Stomach (tissue), 9 donors: ENCODE results near the gene HTR3E. TPM values are rescaled to one million over a fixed set of nuclear protein-coding genes. Genes with fewer than 3 reads are reported as not detected.

Source experiments
- DNase-seq, 2 donors: peaks; one replicate each; pipeline versions ENCODE4 v3.0.0 to v3.0.0-alpha.2; 2013 to 2019
- H3K27ac ChIP-seq, 5 donors: fragments of 200-600 bp in 4 of 5; sonication (generic) in 4 of 5; one replicate each; pipeline ENCODE4 v1.5.1; 2013 to 2019; ENCODE audit warnings: mild to moderate bottlenecking in 1 of 5, moderate library complexity in 1 of 5
- H3K27me3 ChIP-seq, 3 donors: fragments of 200-600 bp; sonication (generic); one replicate each; pipeline ENCODE4 v1.5.1; 2017 to 2019; ENCODE audit warnings: mixed run types in 1 of 3
- H3K36me3 ChIP-seq, 4 donors: fragments of 200-600 bp; sonication (generic); 1 replicate in 3 of 4; 2 replicates in 1 of 4; pipeline ENCODE4 v1.5.1; 2016 to 2019
- H3K4me1 ChIP-seq, 4 donors: fragments of 200-600 bp; sonication (generic); one replicate each; pipeline ENCODE4 v1.5.1; 2016 to 2019
- H3K4me3 ChIP-seq, 4 donors: fragments of 200-600 bp; sonication (generic) in 3 of 4; one replicate each; pipeline ENCODE4 v1.5.1; 2016 to 2019; ENCODE audit warnings: mild to moderate bottlenecking in 1 of 4
- H3K9me3 ChIP-seq, 4 donors: fragments of 200-600 bp; sonication (generic); one replicate each; pipeline ENCODE4 v1.5.1; 2016 to 2019
- CTCF ChIP-seq, 7 experiments: fragments of 450-650 bp in 4 of 7; fragments of 200-600 bp in 3 of 7; sonication (generic) in 3 of 7; IDR thresholded peaks; one replicate each; pipeline ENCODE4 v1.5.1; 2016 to 2019; ENCODE audit warnings: antibody characterized with exemption in 7 of 7, control low read depth in 2 of 7, mild to moderate bottlenecking in 1 of 7
- EP300 ChIP-seq: sonication (generic); formaldehyde crosslinking; IDR thresholded peaks from one replicate; pipeline ENCODE4 v1.6.1; 2017; ENCODE audit warnings: antibody characterized with exemption
- POLR2A ChIP-seq, 4 donors: fragments of 450-650 bp; IDR thresholded peaks; one replicate each; pipeline ENCODE4 v1.6.1; 2016; ENCODE audit warnings: antibody characterized with exemption in 4 of 4, control low read depth in 2 of 4, mild to moderate bottlenecking in 1 of 4, moderate library complexity in 1 of 4
- POLR2AphosphoS5 ChIP-seq, 3 donors: sonication (generic); formaldehyde crosslinking; IDR thresholded peaks; one replicate each; pipeline ENCODE4 v1.6.1; 2016; ENCODE audit warnings: antibody characterized with exemption in 3 of 3
- WGBS, 5 donors: extraction: QIAGEN DNeasy Blood & Tissue Kit in 3 of 5; methylation state at CpG; one replicate each; pipeline versions ENCODE4 v1.1.5 to v1.1.7; 2013 to 2018; 5-methylcytosine and 5-hydroxymethylcytosine counted together
- intact Hi-C: fragments of 100-400 bp; cut with DNase I; formaldehyde crosslinking; loops from one replicate; pipeline ENCODE4 v1.15.1; 2023; ENCODE audit warnings: low total_unique reads
- polyA plus RNA-seq, 3 donors: library from polyadenylated mRNA; stranded (reverse); fragments of 200-250 nt; gene quantifications; one replicate each; pipeline ENCODE4 v1.2.3, GENCODE V29; 2013
- total RNA-seq, 5 donors: library from RNA; depleted of rRNA; stranded (reverse); fragments of >200 nt; gene quantifications; one replicate each; pipeline versions ENCODE4 v1.1.0 to v1.2.3, GENCODE V29; 2014 to 2016
- donor health status: healthy with polysubstance abuse.
- donor health status: Bipolar disorder and iron deficiency.
- donor health status: healthy.

The HTR3E gene
- total and polyA plus RNA-seq, 8 donors: not detected

GRCh38 chr3:184143327-184143726 lies 46.5 kb downstream of the HTR3E start:
- DNase-seq: no peak
- intact Hi-C loops: loop anchor here (5.0 kb wide), 1 partner anchor 109 kb away; no protein-coding TSS in a partner anchor
- Histone ChIP-seq H3K27ac (no peak overlapping the region), H3K27me3 (no peaks in the 10 kb centered on the region), H3K4me3 (no peak overlapping the region), H3K4me1 (peaks cover 4 to 20% (median 12%) of the 10 kb centered on the region in 4 donors), H3K36me3 (peaks cover 64 to 90% (median 85%) of the 10 kb centered on the region in 4 donors), H3K9me3 (no peaks in the 10 kb centered on the region)
- TF ChIP-seq POLR2AphosphoS5 (IDR thresholded peaks at IDR 0.05): no peak
- no peak for TF ChIP-seq POLR2A (IDR thresholded peaks at IDR 0.05)
- no peak for TF ChIP-seq EP300
- no peak for TF ChIP-seq CTCF (IDR thresholded peaks at IDR 0.05)
- WGBS, 5 donors: 86 to 93% (median 89%) methylated on average over 3 of the region's 3 CpGs

- no peak for DNase-seq
- Histone ChIP-seq H3K4me3 (no peak overlapping the region), H3K9me3 (no peaks in the 10 kb centered on the region), H3K36me3 (peaks cover 61 to 78% (median 73%) of the 10 kb centered on the region in 4 donors), H3K27ac (peak overlapping the region in 4 of 5 donors; percentile 8 to 62 (median 32)), H3K27me3 (no peaks in the 10 kb centered on the region), H3K4me1 (peaks cover 4 to 20% (median 12%) of the 10 kb centered on the region in 4 donors)
- intact Hi-C loops: loop anchor here (5.0 kb wide), 1 partner anchor 108 kb away; no protein-coding TSS in a partner anchor
- 48 to 65% (median 55%) methylated on average over 5 of the region's 5 CpGs for WGBS, 5 donors
- no peak for TF ChIP-seq POLR2AphosphoS5 (IDR thresholded peaks at IDR 0.05)
- no peak for TF ChIP-seq POLR2A (IDR thresholded peaks at IDR 0.05)
- no peak for TF ChIP-seq EP300
- TF ChIP-seq CTCF (IDR thresholded peaks at IDR 0.05): no peak
Observed at GRCh38 chr3:184144505-184144904, 47.6 kb downstream of the HTR3E start.

GRCh38 chr3:184145111-184145524 lies 48.3 kb downstream of the HTR3E start:
- peak overlapping the region in 4 of 5 donors; percentile 8 to 62 (median 36) for H3K27ac ChIP-seq
- peaks cover 55 to 72% (median 67%) of the 10 kb centered on the region in 4 donors for H3K36me3 ChIP-seq
- peak; percentile 81 to 88 for DNase-seq
- H3K27me3 ChIP-seq: no peaks in the 10 kb centered on the region
- 14 to 37% (median 16%) methylated on average over 4 of the region's 4 CpGs for WGBS, 5 donors
- H3K9me3 ChIP-seq: no peaks in the 10 kb centered on the region
- TF ChIP-seq EP300: no peak
- TF ChIP-seq POLR2A (IDR thresholded peaks at IDR 0.05): no peak
- TF ChIP-seq POLR2AphosphoS5 (IDR thresholded peaks at IDR 0.05): peak in 2 of 3 donors; percentile 6 to 70
- TF ChIP-seq CTCF (IDR thresholded peaks at IDR 0.05): peak in 5 of 7 experiments; percentile 26 to 78 (median 38)
- H3K4me3 ChIP-seq: no peak overlapping the region
- intact Hi-C loops: no loop called here
- H3K4me1 ChIP-seq: peaks cover 4 to 20% (median 12%) of the 10 kb centered on the region in 4 donors

- Histone ChIP-seq H3K27me3 (no peaks in the 10 kb centered on the region), H3K4me3 (no peak overlapping the region), H3K9me3 (no peaks in the 10 kb centered on the region), H3K4me1 (peaks cover 4 to 20% (median 12%) of the 10 kb centered on the region in 4 donors), H3K36me3 (peaks cover 48 to 65% (median 60%) of the 10 kb centered on the region in 4 donors), H3K27ac (peak overlapping the region in 4 of 5 donors; percentile 8 to 62 (median 36))
- 70 to 87% (median 83%) methylated on average over 8 of the region's 8 CpGs for WGBS, 5 donors
- DNase-seq: peak in 1 of 2 donors; percentile 47
- intact Hi-C loops: no loop called here
- TF ChIP-seq POLR2A (IDR thresholded peaks at IDR 0.05): no peak
- TF ChIP-seq CTCF (IDR thresholded peaks at IDR 0.05): no peak
- TF ChIP-seq EP300: no peak
- TF ChIP-seq POLR2AphosphoS5 (IDR thresholded peaks at IDR 0.05): no peak
Observed at GRCh38 chr3:184145751-184146270, 48.9 kb downstream of the HTR3E start.
